Fibroblast of skin of scalp (primary cell): Measurements from ENCODE around the gene CRTC1.

Experiments
- DNase-seq: peaks from one replicate; pipeline ENCODE4 v3.0.0-alpha.2; 2013

CRTC1 gene

GRCh38 chr19:18749362-18750231, 66.1 kb downstream of the CRTC1 start:
- no peak for DNase-seq

- no peak for DNase-seq
Observed at GRCh38 chr19:18750295-18750970, 67.0 kb downstream of the CRTC1 start.

GRCh38 chr19:18751571-18751970, 68.1 kb downstream of the CRTC1 start:
- DNase-seq: no peak

GRCh38 chr19:18754501-18754900, 71.0 kb downstream of the CRTC1 start:
- DNase-seq: no peak

- DNase-seq: no peak
Observed at GRCh38 chr19:18756896-18757295, 73.4 kb downstream of the CRTC1 start.

- no peak for DNase-seq
Observed at GRCh38 chr19:18759304-18759994, 76.0 kb downstream of the CRTC1 start.

GRCh38 chr19:18759995-18760426, 76.5 kb downstream of the CRTC1 start:
- no peak for DNase-seq

GRCh38 chr19:18760440-18761383, 77.2 kb downstream of the CRTC1 start:
- no peak for DNase-seq

GRCh38 chr19:18761531-18762110, 78.1 kb downstream of the CRTC1 start:
- DNase-seq: no peak

- DNase-seq: peak; percentile 26
Observed at GRCh38 chr19:18762125-18763023, 78.9 kb downstream of the CRTC1 start.

GRCh38 chr19:18763674-18764590, 80.5 kb downstream of the CRTC1 start:
- peak; percentile 35 for DNase-seq

- peak; percentile 36 for DNase-seq
Observed at GRCh38 chr19:18764591-18765051, 81.1 kb downstream of the CRTC1 start.

- DNase-seq: no peak
Observed at GRCh38 chr19:18765224-18765623, 81.7 kb downstream of the CRTC1 start.

- no peak for DNase-seq
Observed at GRCh38 chr19:18768046-18768771, 84.7 kb downstream of the CRTC1 start.

- no peak for DNase-seq
Observed at GRCh38 chr19:18768997-18769891, 85.8 kb downstream of the CRTC1 start.

GRCh38 chr19:18769989-18770528, 86.6 kb downstream of the CRTC1 start:
- no peak for DNase-seq

- no peak for DNase-seq
Observed at GRCh38 chr19:18770663-18771327, 87.3 kb downstream of the CRTC1 start.
